Adrenal gland (tissue), 12 donors: ENCODE results near the gene SCNM1. TPM values are rescaled to one million over a fixed set of nuclear protein-coding genes. Genes with fewer than 3 reads are reported as not detected.
"Not testable (repeated sequence)": the region's sequence is repeated elsewhere in the genome, so short reads cannot be mapped to it uniquely, and the experiment has no call there.

Experiments
- DNase-seq, 7 donors: peaks; one replicate each; pipeline ENCODE4 v3.0.0-alpha.2; 2019 to 2020
- H3K27ac ChIP-seq, 5 donors: fragments of 200-600 bp; sonication (generic) in 4 of 5; 1 replicate in 3 of 5; 2 replicates in 2 of 5; pipeline versions ENCODE4 v1.5.1 to v1.8.0; 2016 to 2020; ENCODE audit warnings: mild to moderate bottlenecking in 1 of 5
- H3K27me3 ChIP-seq: fragments of 200-600 bp; 2 replicates; pipeline ENCODE4 v1.8.0; 2021
- H3K36me3 ChIP-seq, 2 donors: fragments of 200-600 bp; replicated peaks in 1 of 2; 1 replicate in 1 of 2; 2 replicates in 1 of 2; pipeline versions ENCODE4 v1.5.1 to v1.8.0; 2018 to 2022
- H3K4me1 ChIP-seq, 2 donors: fragments of 200-600 bp; replicated peaks in 1 of 2; 1 replicate in 1 of 2; 2 replicates in 1 of 2; pipeline versions ENCODE4 v1.5.1 to v1.8.0; 2018 to 2021
- H3K4me3 ChIP-seq, 4 donors: fragments of 200-600 bp; sonication (generic) in 3 of 4; one replicate each; pipeline ENCODE4 v1.5.1; 2016 to 2018
- H3K9me3 ChIP-seq, 3 donors: fragments of 200-600 bp; sonication (generic) in 1 of 3; replicated peaks in 1 of 3; 1 replicate in 2 of 3; 2 replicates in 1 of 3; pipeline versions ENCODE4 v1.5.1 to v1.8.0; 2016 to 2021
- CTCF ChIP-seq, 6 experiments: fragments of 450-650 bp in 4 of 6; fragments of 200-600 bp in 2 of 6; sonication (generic) in 1 of 6; IDR thresholded peaks; 1 replicate in 5 of 6; 2 replicates in 1 of 6; pipeline versions ENCODE4 v1.5.1 to v1.8.0; 2016 to 2021; ENCODE audit warnings: antibody characterized with exemption in 6 of 6, mild to moderate bottlenecking in 2 of 6, moderate library complexity in 1 of 6
- POLR2A ChIP-seq, 2 donors: fragments of 450-650 bp; IDR thresholded peaks; one replicate each; pipeline ENCODE4 v1.6.1; 2017; ENCODE audit warnings: antibody characterized with exemption in 2 of 2, mild to moderate bottlenecking in 2 of 2, moderate library complexity in 1 of 2
- WGBS, 4 donors: extraction: QIAGEN DNeasy Blood & Tissue Kit in 2 of 4; methylation state at CpG; one replicate each; pipeline versions ENCODE4 v1.1.5 to v1.1.7; 2013 to 2017; 5-methylcytosine and 5-hydroxymethylcytosine counted together
- intact Hi-C, 2 donors: fragments of 100-400 bp; cut with DNase I; formaldehyde crosslinking; loops; one replicate each; pipeline versions ENCODE4 v1.14.1 to v1.15.0; 2022 to 2023
- polyA plus RNA-seq, 3 donors: library from polyadenylated mRNA; stranded (reverse); fragments of 200-250 nt in 2 of 3; fragments of 350-450 nt in 1 of 3; fragmentation: Illumina TruSeq in 1 of 3; extraction: RNeasy Lipid Tissue Mini Kit (QIAGEN cat#74804) in 1 of 3; gene quantifications; one replicate each; pipeline ENCODE4 v1.2.3, GENCODE V29; 2013 to 2014
- total RNA-seq, 9 donors: library from RNA; depleted of rRNA in 4 of 9; stranded (reverse); fragments of >200 nt in 4 of 9; fragments of 120-200 nt in 1 of 9; fragmentation: NEBNext Ultra II Directional in 1 of 9; extraction: Animal tissue kit (Norgen Biotek cat#: 25700) in 1 of 9; gene quantifications; one replicate each; pipeline versions ENCODE4 v1.1.0 to v1.2.4, GENCODE V29; 2013 to 2023
- donor health status: healthy with polysubstance abuse.
- donor health status: Bipolar disorder and iron deficiency.
- donor health status: DM: yes; HTN: yes; CAD: no.
- donor health status: DM: no; HTN: no; CAD: no.
- donor health status: DM: no; HTN: no; CAD: no.
- donor health status: DM: yes; HTN: yes; CAD: no.

SCNM1 gene
- total and polyA plus RNA-seq, 12 donors = 16.4 to 89.0 (median 36.6) TPM

GRCh38 chr1:151184211-151184610 is 18.3 kb downstream of the SCNM1 start:
- H3K9me3 ChIP-seq = no peaks in the 10 kb centered on the region
- no peak overlapping the region for H3K4me3 ChIP-seq
- 89 to 93% (median 92%) methylated on average over 10 of the region's 10 CpGs for WGBS, 4 donors
- DNase-seq = no peak
- TF ChIP-seq CTCF (IDR thresholded peaks at IDR 0.05) (no peak), POLR2A (IDR thresholded peaks at IDR 0.05) (no peak)
- intact Hi-C loops = no loop called here
- H3K36me3 ChIP-seq = peaks cover 0 to 67% of the 10 kb centered on the region in 2 donors
- H3K27ac ChIP-seq = no peak overlapping the region
- peaks cover 8 to 13% of the 10 kb centered on the region in 2 donors for H3K4me1 ChIP-seq
- no peaks in the 10 kb centered on the region for H3K27me3 ChIP-seq

GRCh38 chr1:151187205-151187604 is 21.3 kb downstream of the SCNM1 start:
- intact Hi-C loops = no loop called here
- TF ChIP-seq POLR2A (IDR thresholded peaks at IDR 0.05) (no peak), CTCF (IDR thresholded peaks at IDR 0.05) (no peak)
- Histone ChIP-seq H3K9me3 (no peaks in the 10 kb centered on the region), H3K36me3 (peaks cover 0 to 37% of the 10 kb centered on the region in 2 donors), H3K27me3 (no peaks in the 10 kb centered on the region), H3K4me1 (peaks cover 9 to 18% of the 10 kb centered on the region in 2 donors), H3K27ac (no peak overlapping the region), H3K4me3 (no peak overlapping the region)
- WGBS, 4 donors = 79 to 94% (median 86%) methylated on average over 1 of the region's 1 CpG
- DNase-seq = no peak

DNA sequence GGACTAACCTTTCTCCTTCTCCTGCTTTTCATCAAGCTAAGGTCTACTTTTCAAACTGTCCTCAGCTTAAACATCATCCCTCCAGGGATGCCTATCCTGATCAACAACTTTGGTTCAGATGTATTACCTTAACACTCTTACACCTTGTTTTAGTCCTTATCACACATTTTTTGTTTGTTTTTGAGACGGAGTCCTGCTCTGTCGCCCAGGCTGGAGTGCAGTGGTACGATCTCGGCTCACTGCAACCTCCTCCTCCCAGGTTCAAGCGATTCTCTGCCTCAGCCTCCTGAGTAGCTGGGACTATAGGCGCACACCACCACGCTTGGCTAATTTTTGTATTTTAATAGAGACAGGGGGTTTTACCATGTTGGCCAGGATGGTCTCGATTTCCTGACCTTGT is 22.7 kb downstream of the SCNM1 start:
- H3K27ac ChIP-seq, DNase-seq, H3K27me3 ChIP-seq, H3K9me3 ChIP-seq, intact Hi-C loops: not testable (repeated sequence)
- H3K4me3 ChIP-seq = peak overlapping the region in 1 of 4 donors; percentile 74
- WGBS, 4 donors = 71 to 75% (median 74%) methylated on average over 8 of the region's 8 CpGs
- H3K36me3 ChIP-seq = peaks cover 0 to 23% of the 10 kb centered on the region in 2 donors
- H3K4me1 ChIP-seq = peaks cover 9 to 18% of the 10 kb centered on the region in 2 donors

GRCh38 chr1:151189637-151190445 is 23.9 kb downstream of the SCNM1 start, which contains the start of gene VPS72:
Gene VPS72 (minus strand): TSS chr1:151190197. CDS start chr1:151190121, 76 bp downstream.
- DNase-seq = peak; percentile 80 to 91 (median 84)
- 0 to 1% (median 1%) methylated on average over 36 to 42 of the region's 42 CpGs for WGBS, 4 donors
- Histone ChIP-seq H3K4me1 (peaks cover 9 to 18% of the 10 kb centered on the region in 2 donors), H3K36me3 (peaks cover 0 to 12% of the 10 kb centered on the region in 2 donors), H3K4me3 (peak within 1 kb of the TSS; percentile 17 to 74 (median 55)), H3K9me3 (no peaks in the 10 kb centered on the region), H3K27ac (peak within 1 kb of the TSS in 4 of 5 donors; percentile 36 to 77 (median 62)), H3K27me3 (no peaks in the 10 kb centered on the region)
- intact Hi-C loops = no loop called here
- TF ChIP-seq POLR2A (IDR thresholded peaks at IDR 0.05) = peak; percentile 46 to 59
- TF ChIP-seq CTCF (IDR thresholded peaks at IDR 0.05) = peak in 5 of 6 experiments; percentile 20 to 57 (median 44)
